Duodenal mucosa (tissue), 2 donors: ENCODE results near the gene PDXK.

Source experiments
- H3K27ac ChIP-seq: one replicate; pipeline ENCODE4 v1.7.0; 2013; ENCODE audit warnings: low read depth, low read length
- H3K27me3 ChIP-seq, 2 donors: one replicate each; pipeline ENCODE4 v1.7.0; 2013; ENCODE audit warnings: low read length in 2 of 2, control low read depth in 1 of 2; ENCODE audit not compliant: insufficient read depth in 2 of 2, control insufficient read depth in 1 of 2
- H3K36me3 ChIP-seq, 2 donors: one replicate each; pipeline ENCODE4 v1.7.0; 2013; ENCODE audit warnings: low read length in 2 of 2, control low read depth in 1 of 2; ENCODE audit not compliant: insufficient read depth in 2 of 2, control insufficient read depth in 1 of 2
- H3K4me1 ChIP-seq, 2 donors: one replicate each; pipeline ENCODE4 v1.7.0; 2013; ENCODE audit warnings: low read length in 2 of 2, control low read depth in 1 of 2; ENCODE audit not compliant: insufficient read depth in 2 of 2, control insufficient read depth in 1 of 2
- H3K4me3 ChIP-seq, 2 donors: one replicate each; pipeline ENCODE4 v1.7.0; 2013; ENCODE audit warnings: low read length in 2 of 2, low read depth in 1 of 2
- H3K9ac ChIP-seq, 2 donors: one replicate each; pipeline ENCODE4 v1.7.0; 2013; ENCODE audit warnings: low read length in 2 of 2, low read depth in 1 of 2
- H3K9me3 ChIP-seq, 2 donors: one replicate each; pipeline ENCODE4 v1.7.0; 2013; ENCODE audit warnings: low read length in 2 of 2, control low read depth in 1 of 2; ENCODE audit not compliant: control insufficient read depth in 1 of 2

Gene PDXK

GRCh38 chr21:43741423-43742096, 22.6 kb downstream of the PDXK start:
- Histone ChIP-seq H3K9ac (no peak overlapping the region), H3K9me3 (no peaks in the 10 kb centered on the region), H3K27ac (no peak overlapping the region), H3K4me1 (peaks cover 10 to 11% of the 10 kb centered on the region in 2 donors), H3K4me3 (no peak overlapping the region), H3K36me3 (peaks cover 17 to 51% of the 10 kb centered on the region in 2 donors), H3K27me3 (no peaks in the 10 kb centered on the region)

DNA sequence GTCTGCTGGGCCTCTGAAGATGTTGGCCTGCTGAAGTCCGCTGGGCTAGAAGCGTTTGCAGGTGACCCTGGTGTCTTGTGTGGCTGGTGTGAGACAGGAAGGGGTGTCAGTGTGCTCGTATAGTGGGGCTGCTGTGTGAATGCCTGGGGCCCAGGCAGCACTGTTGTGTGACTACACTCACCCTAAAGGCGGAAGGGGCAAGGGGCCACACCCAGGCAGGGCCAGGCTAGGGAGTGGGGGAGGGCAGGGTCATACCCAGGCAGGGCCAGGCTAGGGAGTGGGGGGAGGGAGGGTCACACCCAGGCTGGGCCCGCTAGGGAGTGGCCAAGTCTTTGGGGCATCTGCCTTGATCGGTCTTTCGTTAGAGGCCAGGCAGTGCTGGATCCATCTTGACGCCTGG, 25.0 kb downstream of the PDXK start:
- Histone ChIP-seq H3K4me1 (peaks cover 0 to 7% of the 10 kb centered on the region in 2 donors), H3K27ac (no peak overlapping the region), H3K9ac (no peak overlapping the region), H3K36me3 (peaks cover 18 to 63% of the 10 kb centered on the region in 2 donors), H3K27me3 (no peaks in the 10 kb centered on the region), H3K9me3 (no peaks in the 10 kb centered on the region), H3K4me3 (no peak overlapping the region)

GRCh38 chr21:43744725-43745124, 25.8 kb downstream of the PDXK start:
- H3K27ac ChIP-seq = no peak overlapping the region
- no peaks in the 10 kb centered on the region for H3K9me3 ChIP-seq
- peaks cover 0 to 7% of the 10 kb centered on the region in 2 donors for H3K4me1 ChIP-seq
- no peak overlapping the region for H3K4me3 ChIP-seq
- H3K27me3 ChIP-seq = no peaks in the 10 kb centered on the region
- peaks cover 24 to 69% of the 10 kb centered on the region in 2 donors for H3K36me3 ChIP-seq
- no peak overlapping the region for H3K9ac ChIP-seq

DNA sequence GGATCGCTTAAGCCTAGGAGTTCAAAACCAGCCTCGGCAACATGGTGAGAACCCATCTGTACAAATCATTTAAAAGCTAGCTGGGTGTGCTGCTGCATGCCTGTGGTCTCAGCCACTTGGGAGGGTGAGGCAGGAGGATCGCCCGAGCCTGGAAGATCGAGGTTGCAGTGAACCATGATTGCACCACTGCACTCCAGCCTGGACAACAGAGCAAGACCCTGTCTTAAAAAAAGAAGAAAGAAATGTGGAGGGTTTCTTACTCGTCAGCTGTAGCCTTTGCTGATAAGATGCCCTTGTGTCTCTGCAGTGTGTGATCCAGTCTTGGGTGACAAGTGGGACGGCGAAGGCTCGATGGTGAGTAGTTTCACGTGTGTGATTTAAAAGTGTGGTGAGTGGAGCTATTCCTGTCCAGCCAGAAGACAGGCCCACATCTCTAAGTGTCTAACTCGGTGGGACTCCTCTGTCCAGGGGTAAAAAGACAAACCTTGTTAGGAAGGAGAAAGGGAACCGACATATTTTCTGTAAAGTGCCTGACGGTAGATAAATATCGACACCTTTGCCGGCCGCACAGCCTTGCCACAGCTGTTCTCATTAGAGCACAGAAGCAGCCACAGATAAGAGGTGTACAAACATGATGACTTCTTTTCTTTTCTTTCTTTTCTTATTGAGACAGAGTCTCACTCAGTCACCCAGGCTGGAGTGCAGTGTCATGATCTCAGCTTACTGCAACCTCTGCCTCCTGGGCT, 27.0 kb downstream of the PDXK start:
- Histone ChIP-seq H3K36me3 (peaks cover 30 to 81% of the 10 kb centered on the region in 2 donors), H3K9me3 (no peaks in the 10 kb centered on the region), H3K4me1 (no peaks in the 10 kb centered on the region), H3K4me3 (no peak overlapping the region), H3K27ac (no peak overlapping the region), H3K27me3 (no peaks in the 10 kb centered on the region), H3K9ac (no peak overlapping the region)

GRCh38 chr21:43748622-43749021, 29.7 kb downstream of the PDXK start:
- no peaks in the 10 kb centered on the region for H3K9me3 ChIP-seq
- H3K4me3 ChIP-seq = no peak overlapping the region
- H3K27me3 ChIP-seq = no peaks in the 10 kb centered on the region
- no peaks in the 10 kb centered on the region for H3K4me1 ChIP-seq
- no peak overlapping the region for H3K9ac ChIP-seq
- H3K36me3 ChIP-seq = peaks cover 33 to 95% of the 10 kb centered on the region in 2 donors
- H3K27ac ChIP-seq = no peak overlapping the region

GRCh38 chr21:43749651-43750262, 30.8 kb downstream of the PDXK start:
- Histone ChIP-seq H3K4me3 (no peak overlapping the region), H3K4me1 (no peaks in the 10 kb centered on the region), H3K36me3 (peaks cover 38 to 95% of the 10 kb centered on the region in 2 donors), H3K9ac (no peak overlapping the region), H3K9me3 (no peaks in the 10 kb centered on the region), H3K27me3 (no peaks in the 10 kb centered on the region), H3K27ac (no peak overlapping the region)

DNA sequence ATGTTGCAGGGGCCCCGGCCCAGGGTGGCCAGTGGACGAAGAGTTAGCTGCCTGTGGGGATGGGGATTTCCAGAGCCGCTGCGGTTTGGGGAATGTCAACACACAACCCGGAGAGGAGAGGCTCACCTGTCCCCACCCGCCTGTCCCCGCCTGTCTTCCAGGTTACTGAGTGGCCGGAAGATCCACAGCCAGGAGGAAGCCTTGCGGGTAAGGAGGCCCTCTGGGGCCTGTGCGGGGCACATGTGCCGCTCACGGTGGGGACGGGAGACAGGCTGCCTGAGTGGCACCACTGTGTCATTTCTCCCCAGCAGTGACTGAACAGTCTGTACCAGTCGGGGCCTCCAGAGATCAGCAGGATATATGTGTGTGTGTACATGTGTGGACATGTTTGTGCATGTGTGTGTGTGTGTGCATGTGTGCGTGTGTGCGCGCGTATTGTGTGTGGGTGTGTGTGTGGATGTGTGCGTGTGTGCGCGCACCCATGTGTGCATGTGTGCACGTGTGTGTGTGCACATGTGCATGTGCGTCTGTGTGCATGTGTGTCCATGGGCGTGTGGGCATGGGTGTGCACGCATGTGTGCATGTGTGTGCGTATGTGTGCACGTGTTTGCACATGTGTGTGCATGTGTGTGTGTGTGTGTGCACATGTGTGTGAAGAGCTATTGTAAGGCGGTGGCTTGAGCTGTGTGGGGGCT, 31.6 kb downstream of the PDXK start:
- H3K27me3 ChIP-seq = no peaks in the 10 kb centered on the region
- H3K9ac ChIP-seq = no peak overlapping the region
- H3K9me3 ChIP-seq = no peaks in the 10 kb centered on the region
- H3K27ac ChIP-seq = no peak overlapping the region
- peaks cover 42 to 95% of the 10 kb centered on the region in 2 donors for H3K36me3 ChIP-seq
- H3K4me1 ChIP-seq = no peaks in the 10 kb centered on the region
- H3K4me3 ChIP-seq = no peak overlapping the region

- H3K27ac ChIP-seq = no peak overlapping the region
- no peak overlapping the region for H3K4me3 ChIP-seq
- no peaks in the 10 kb centered on the region for H3K4me1 ChIP-seq
- no peaks in the 10 kb centered on the region for H3K9me3 ChIP-seq
- H3K9ac ChIP-seq = no peak overlapping the region
- peaks cover 53 to 96% of the 10 kb centered on the region in 2 donors for H3K36me3 ChIP-seq
- H3K27me3 ChIP-seq = no peaks in the 10 kb centered on the region
These were observed 33.1 kb downstream of the PDXK start for GRCh38 chr21:43751955-43752591.

DNA sequence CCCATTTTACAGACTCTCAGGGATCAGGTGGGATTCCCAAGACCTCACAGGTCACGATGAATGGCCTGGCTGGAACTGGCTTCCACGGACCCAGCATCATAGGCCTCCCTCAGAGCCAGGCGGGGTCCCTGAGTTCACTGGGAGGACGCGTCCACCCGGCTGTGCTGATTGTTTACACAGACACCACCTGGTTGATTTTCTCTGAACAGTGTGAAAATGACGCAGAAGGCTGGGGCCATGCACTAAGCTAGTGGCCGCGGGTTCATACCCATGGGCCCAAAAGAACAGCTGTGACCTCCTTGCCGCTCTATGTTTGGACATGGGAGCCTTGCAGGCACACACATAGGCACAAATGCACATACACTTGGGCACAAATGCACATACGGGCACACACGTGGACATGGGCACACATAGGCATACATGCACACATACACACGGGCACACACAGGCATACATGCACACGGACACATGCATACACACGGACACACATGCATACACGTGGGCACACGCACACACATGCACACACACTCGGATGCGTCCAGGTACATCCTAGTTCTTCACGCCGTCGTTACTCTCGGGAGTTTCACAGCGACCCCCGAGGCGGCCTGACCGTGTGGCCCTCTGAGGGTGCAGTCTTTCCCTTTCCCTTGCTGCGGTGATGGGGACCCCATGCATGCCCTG, 34.0 kb downstream of the PDXK start:
- H3K27me3 ChIP-seq = no peaks in the 10 kb centered on the region
- no peak overlapping the region for H3K4me3 ChIP-seq
- no peaks in the 10 kb centered on the region for H3K9me3 ChIP-seq
- no peak overlapping the region for H3K27ac ChIP-seq
- H3K9ac ChIP-seq = no peak overlapping the region
- H3K4me1 ChIP-seq = peaks cover 0 to under 1% of the 10 kb centered on the region in 2 donors
- peaks cover 47 to 89% of the 10 kb centered on the region in 2 donors for H3K36me3 ChIP-seq
